Heart left ventricle (tissue), 13 donors: Measurements from ENCODE around the gene TRIM47.

Experiments used
- POLR2A ChIP-seq, 2 donors: fragments of 450-650 bp; IDR thresholded peaks; one replicate each; pipeline ENCODE4 v1.6.1; 2017; ENCODE audit warnings: antibody characterized with exemption in 2 of 2, mild to moderate bottlenecking in 2 of 2, moderate library complexity in 2 of 2
- TF ChIP-seq, protein P1 (sequence below), 12 donors: fragments of 200-600 bp; sonication (generic) in 4 of 12; IDR thresholded peaks; one replicate each; pipeline versions ENCODE4 v1.5.0 to v1.8.0; 2018 to 2022; ENCODE audit warnings: antibody characterized with exemption in 12 of 12, mild to moderate bottlenecking in 5 of 12
- donor health status: ischemic (EF 13 %, LVEDD 7.1; RV severe dilation, severe dysfunction).
- donor health status: DM: no; HTN: yes; CAD: no.
- donor health status: DM: no; HTN: no; CAD: no.
- donor health status: ischemic (EF 25% LVEDD 6.9; RV normal size, moderate dysfunction).
- donor health status: ischemic (EF 25% LVEDD 5.7; RV mildly dilated, moderate dysfunction).
- donor health status: ischemic (EF 35%, LVEDD 5.7; RV mildly dilated, moderate dysfunction).
- donor health status: nonischemic (EF 11% LVEDD 7.7; RV severe dilation, severe dysfunction).
- donor health status: DM: yes; HTN: yes; CAD: no.
- donor health status: PGD.
- donor health status: ischemic (EF 29% LVEDD 5.4; RV normal size, mild dysfunction).
- donor health status: nonischemic (EF 23%, LVEDD 6.1; RV moderate dilation, normal function).

DNA sequence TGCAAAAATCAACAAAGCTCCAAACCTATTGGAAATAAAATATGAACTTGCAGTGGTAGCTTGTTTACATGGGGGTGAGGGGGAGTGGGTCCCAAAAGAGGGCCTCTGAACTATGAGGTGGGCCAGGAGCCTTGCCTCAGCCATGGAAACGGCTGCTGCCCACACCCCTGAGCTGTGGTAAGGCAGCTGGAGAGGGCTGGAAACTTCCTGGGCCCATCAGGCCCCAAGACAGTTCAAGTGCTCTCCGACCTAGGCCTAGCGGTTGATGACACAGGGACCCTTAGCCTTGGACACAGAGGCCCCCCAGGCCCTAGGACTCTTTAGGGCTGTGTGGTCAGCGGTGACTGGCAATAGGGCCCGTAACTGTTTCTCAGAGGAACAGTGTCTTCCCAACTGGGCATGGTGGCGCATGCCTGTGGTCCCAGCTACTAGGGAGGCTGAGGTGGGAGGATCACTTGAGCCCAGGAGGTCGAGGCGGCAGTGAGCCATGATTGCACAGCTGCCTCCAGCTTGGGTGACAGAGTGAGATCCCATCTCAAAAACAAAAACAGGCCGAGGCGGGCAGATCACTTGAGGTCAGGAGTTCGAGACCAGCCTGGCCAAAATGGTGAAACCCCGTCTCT lies 52.5 kb downstream of the TRIM47 start:
- TF ChIP-seq, protein P1, sequence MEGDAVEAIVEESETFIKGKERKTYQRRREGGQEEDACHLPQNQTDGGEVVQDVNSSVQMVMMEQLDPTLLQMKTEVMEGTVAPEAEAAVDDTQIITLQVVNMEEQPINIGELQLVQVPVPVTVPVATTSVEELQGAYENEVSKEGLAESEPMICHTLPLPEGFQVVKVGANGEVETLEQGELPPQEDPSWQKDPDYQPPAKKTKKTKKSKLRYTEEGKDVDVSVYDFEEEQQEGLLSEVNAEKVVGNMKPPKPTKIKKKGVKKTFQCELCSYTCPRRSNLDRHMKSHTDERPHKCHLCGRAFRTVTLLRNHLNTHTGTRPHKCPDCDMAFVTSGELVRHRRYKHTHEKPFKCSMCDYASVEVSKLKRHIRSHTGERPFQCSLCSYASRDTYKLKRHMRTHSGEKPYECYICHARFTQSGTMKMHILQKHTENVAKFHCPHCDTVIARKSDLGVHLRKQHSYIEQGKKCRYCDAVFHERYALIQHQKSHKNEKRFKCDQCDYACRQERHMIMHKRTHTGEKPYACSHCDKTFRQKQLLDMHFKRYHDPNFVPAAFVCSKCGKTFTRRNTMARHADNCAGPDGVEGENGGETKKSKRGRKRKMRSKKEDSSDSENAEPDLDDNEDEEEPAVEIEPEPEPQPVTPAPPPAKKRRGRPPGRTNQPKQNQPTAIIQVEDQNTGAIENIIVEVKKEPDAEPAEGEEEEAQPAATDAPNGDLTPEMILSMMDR (IDR thresholded peaks at IDR 0.05): no peak
- TF ChIP-seq POLR2A (IDR thresholded peaks at IDR 0.05): no peak
